ENCODE data around the gene SSBP3.

- TF ChIP-seq CTCF (IDR thresholded peaks at IDR 0.05; ENCODE audit: borderline replicate concordance, extremely low read depth, low read length, poor library complexity, severe bottlenecking) = no peak
- TF ChIP-seq EZH2 (IDR thresholded peaks at IDR 0.05; ENCODE audit: borderline replicate concordance, low read depth, low read length, severe bottlenecking) = no peak
These were observed 55.8 kb downstream of the SSBP3 start for GRCh38 chr1:54350360-54350759.

All from DND-41 (cell line).